IPS-18c (cell line): Measurements from ENCODE around the gene SLC35F3.
A peak's percentile ranks its signal among the peaks of the same experiment; 100 is the strongest.

Experiments used
- H3K4me3 ChIP-seq: 2 replicates; pipeline ENCODE4 v1.7.0; 2013; ENCODE audit warnings: low read depth, mild to moderate bottlenecking, low read length, moderate library complexity; ENCODE audit not compliant: insufficient read depth
- H3K9me3 ChIP-seq: one replicate; pipeline ENCODE4 v1.6.1; 2013; ENCODE audit warnings: mild to moderate bottlenecking, low read length, moderate library complexity; ENCODE audit not compliant: control insufficient read depth, insufficient read depth

Gene SLC35F3

GRCh38 chr1:234372011-234372757 lies 467.7 kb downstream of the SLC35F3 start:
- H3K4me3 ChIP-seq = no peak overlapping the region
- H3K9me3 ChIP-seq = no peaks in the 10 kb centered on the region

- Histone ChIP-seq H3K9me3 (no peaks in the 10 kb centered on the region), H3K4me3 (peak within 1 kb of the TSS; percentile 94)
These were observed 468.8 kb downstream of the SLC35F3 start, which contains the start of gene COA6 for GRCh38 chr1:234373064-234373958. Gene COA6, plus strand, starts transcription at chr1:234373456. Its CDS starts 11 bp downstream, at chr1:234373467.

GRCh38 chr1:234373959-234374254 lies 469.4 kb downstream of the SLC35F3 start:
- peak overlapping the region; percentile 94 for H3K4me3 ChIP-seq
- H3K9me3 ChIP-seq = no peaks in the 10 kb centered on the region
